NCI-H128 (cell line): ENCODE data around the gene CCDC61.

Source experiments
- DNase-seq: peaks from one replicate; lab custom pipeline; 2025; ENCODE audit not compliant: unreplicated experiment; lab: John Stamatoyannopoulos, UW

Gene CCDC61

GRCh38 chr19:46036744-46037128 is 41.5 kb downstream of the CCDC61 start:
- no peak for DNase-seq

DNA sequence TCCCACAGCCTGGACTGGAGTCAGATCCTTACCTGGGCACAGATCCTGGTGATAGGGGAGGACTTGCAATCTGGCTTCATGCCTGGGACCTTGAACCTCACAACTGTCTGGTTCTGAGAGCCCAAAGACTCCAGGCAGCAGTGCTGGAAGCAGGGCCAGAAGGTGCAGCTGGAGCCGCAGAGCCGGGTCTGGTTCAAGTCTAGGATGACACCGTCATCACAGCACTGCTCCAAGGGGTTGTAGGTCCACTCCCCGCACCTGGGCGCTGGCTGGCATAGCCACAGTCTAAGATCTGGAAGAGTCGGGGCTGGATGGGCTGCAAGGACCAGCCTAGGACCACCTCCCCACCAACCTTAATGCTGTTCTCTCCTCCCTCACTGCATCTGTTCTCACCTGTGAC is 44.9 kb downstream of the CCDC61 start:
- DNase-seq = no peak

DNA sequence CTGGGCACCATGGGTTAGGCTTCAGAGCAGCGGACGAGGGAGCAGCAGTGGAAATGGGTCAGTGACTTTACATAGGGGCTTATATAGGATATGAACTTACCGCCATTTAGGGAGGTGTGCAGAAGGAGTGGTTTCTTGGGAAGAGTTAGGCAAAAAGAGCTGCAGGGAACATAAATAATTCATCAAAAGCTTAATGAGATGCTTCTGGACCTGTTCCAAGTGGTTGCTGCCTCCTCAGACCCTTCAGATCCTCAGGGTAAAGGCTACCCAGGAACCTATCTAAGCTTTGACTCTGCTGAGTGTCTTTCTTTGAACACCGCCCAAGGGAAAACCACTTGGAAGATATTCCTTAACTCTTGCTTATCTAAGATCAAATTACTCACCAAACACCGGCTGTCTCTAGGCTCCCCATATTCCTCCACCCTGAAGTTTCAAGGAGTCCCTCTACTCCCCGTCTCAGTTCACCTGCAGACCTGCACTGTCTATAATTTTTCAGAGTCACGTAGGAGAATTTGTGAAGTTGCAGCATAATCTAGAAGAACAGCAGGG is 45.8 kb downstream of the CCDC61 start, which contains the start of gene IGFL4:
IGFL4 (minus strand) TSS at position 51 of the 549 bp plus-strand sequence; CDS start at position 11, 40 bp downstream.
- DNase-seq = peak; percentile 14

DNA sequence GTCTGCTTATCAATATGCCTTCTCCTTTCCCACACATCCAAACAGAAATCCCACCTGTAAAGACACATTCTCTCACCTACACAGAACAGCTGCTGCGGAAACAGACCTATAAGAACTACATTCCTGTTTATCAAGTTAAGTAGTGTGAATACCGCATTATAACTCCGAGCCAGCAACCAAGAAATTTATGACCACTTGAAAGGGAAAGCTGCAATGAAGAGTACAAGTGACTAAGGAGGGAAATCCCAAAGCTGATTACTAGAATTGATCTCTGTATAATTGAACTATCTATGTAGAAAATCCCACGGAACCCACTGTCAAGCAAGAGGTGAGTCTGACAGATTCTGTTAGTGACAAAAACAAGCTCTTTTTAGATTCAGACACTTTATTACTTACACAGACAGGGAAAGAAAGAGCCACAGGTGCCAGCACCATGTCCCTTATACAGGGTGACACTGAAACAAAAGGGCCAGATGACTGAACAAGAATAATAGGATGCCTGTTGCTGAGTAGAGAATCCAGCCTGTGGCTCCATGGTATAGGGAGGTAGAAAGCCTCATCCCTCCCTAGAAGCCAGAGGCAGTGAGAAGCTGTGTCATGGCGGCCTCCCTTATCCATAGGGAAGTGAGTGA is 47.1 kb downstream of the CCDC61 start:
- DNase-seq = no peak

- DNase-seq = no peak
Measured at GRCh38 chr19:46043519-46043918, 48.3 kb downstream of the CCDC61 start.

DNA sequence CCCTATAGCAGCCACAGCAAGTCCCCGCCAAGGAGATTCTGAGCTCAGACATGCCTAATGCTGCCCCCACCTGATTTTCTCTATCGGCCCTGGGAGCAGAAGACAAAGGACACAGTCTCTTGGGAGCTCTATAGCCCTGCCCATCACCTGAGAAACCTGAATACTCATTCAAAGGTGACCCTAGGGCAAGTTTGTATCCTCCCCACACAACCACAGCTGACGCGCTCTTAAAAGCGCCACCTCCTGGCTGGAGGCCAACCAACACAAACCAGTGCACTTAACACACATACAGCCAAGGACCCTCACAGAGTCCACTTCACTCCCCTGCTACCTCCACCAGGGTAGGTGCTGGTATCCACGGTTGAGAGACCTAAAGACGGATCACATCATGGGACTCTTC is 54.3 kb downstream of the CCDC61 start:
- DNase-seq = no peak

DNA sequence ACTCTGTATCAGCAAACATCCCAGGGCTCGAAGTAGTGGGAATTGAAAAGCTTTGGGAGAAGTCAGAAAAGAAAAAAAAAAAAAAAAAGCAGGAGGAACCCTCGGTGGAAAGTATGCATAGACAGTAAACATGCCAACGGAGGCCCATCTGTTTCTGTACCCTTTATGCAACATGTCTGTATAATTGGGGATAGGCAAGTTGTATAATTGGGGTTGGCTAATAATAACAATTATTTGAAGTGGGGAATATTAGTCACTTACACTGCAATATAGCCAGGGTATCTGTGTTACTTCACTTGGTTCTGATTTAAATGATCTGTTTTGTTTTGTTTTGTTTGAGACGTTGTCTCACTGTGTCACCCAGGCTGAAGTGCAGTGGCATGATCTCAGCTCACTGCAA is 57.6 kb downstream of the CCDC61 start:
- no peak for DNase-seq

- no peak for DNase-seq
Measured at GRCh38 chr19:46056536-46056935, 61.3 kb downstream of the CCDC61 start.

DNA sequence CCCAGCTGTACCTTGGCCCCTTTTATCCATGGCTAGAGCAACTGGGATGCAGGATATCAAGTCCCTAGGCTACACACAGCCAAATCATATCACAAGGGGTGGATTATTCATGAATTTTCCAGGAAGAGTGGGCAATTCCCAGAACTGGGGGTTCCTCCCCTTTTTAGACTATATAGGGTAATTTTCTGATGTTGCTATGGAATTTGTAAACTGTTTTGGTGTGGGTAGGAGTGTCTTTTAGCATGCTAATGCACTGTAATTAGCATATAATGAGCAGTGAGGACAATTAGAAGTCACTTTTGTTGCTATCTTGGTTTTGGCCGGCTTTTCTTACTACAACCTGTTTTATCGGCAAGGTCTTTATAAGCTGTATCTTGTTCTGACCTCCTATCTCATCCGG is 63.5 kb downstream of the CCDC61 start:
- no peak for DNase-seq

GRCh38 chr19:46060012-46060411 is 64.7 kb downstream of the CCDC61 start:
- no peak for DNase-seq

DNA sequence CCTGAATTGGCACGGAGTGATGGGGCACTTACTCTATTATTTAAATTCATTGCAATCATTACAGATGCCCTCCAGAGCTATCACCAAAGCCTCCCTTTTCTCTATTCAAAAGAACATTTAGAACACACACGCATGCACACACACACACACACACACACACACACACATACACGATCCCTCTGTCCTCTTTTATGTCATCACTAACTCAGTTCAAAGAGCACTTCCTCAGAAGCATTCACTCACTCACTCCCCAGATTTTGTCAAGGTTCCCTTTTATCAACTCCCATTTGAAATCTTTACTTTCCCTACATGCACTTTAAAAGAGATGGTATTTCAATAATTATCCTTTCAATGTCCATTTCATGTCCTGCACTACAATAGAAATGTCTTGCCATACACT is 67.9 kb downstream of the CCDC61 start:
- DNase-seq = no peak

- no peak for DNase-seq
Measured at GRCh38 chr19:46065486-46066071, 70.3 kb downstream of the CCDC61 start.

- DNase-seq = no peak
Measured at GRCh38 chr19:46066471-46066870, 71.2 kb downstream of the CCDC61 start.

DNA sequence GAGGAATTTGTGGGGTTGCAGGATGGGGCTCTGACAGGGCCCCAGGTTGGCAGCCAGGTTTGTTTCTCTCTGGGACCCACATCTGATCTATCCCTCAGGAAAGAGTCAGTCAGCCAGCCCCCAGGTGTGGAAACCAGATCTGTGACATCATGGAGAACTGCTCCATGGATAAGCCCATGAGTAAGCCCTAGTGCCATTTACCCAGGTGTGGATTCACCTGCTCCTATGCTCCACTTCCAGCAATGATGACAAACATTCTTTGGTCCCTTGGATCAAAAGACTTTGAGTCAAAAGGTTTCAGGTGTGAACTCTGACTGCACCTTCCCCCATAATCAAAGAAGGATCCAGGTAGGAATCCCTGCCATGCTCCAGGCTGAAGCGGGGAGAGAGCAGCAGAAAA is 72.4 kb downstream of the CCDC61 start:
- DNase-seq = no peak
